Activated naive CD4-positive, alpha-beta T cell treated with anti-CD3 and anti-CD28 coated beads, Interleukin-2, amount 50 U/mL, for 24 hours (primary cell): ENCODE data around the gene CCDC3.

Experiments used
- H3K27ac Mint-ChIP-seq: one replicate; pipeline ENCODE4 v1.8.0; 2021; ENCODE audit warnings: mild to moderate bottlenecking, mixed read lengths
- H3K27me3 Mint-ChIP-seq: one replicate; pipeline ENCODE4 v1.8.0; 2021; ENCODE audit warnings: mixed read lengths
- H3K36me3 Mint-ChIP-seq: one replicate; pipeline ENCODE4 v1.8.0; 2021; ENCODE audit warnings: mixed read lengths
- H3K4me1 Mint-ChIP-seq: one replicate; pipeline ENCODE4 v1.8.0; 2021; ENCODE audit warnings: mixed read lengths
- H3K4me3 Mint-ChIP-seq: one replicate; pipeline ENCODE4 v1.8.0; 2021; ENCODE audit warnings: mild to moderate bottlenecking, mixed read lengths
- H3K9me3 Mint-ChIP-seq: one replicate; pipeline ENCODE4 v1.8.0; 2021; ENCODE audit warnings: mixed read lengths

The CCDC3 gene

GRCh38 chr10:12927896-12928295, 73.6 kb downstream of the CCDC3 start:
- Mint-ChIP-seq H3K4me3 (no peak overlapping the region), H3K27ac (no peak overlapping the region), H3K36me3 (no peaks in the 10 kb centered on the region), H3K4me1 (no peaks in the 10 kb centered on the region), H3K27me3 (no peaks in the 10 kb centered on the region), H3K9me3 (no peaks in the 10 kb centered on the region)

GRCh38 chr10:12925845-12926244, 75.7 kb downstream of the CCDC3 start:
- no peak overlapping the region for H3K4me3 Mint-ChIP-seq
- no peaks in the 10 kb centered on the region for H3K9me3 Mint-ChIP-seq
- H3K27me3 Mint-ChIP-seq = no peaks in the 10 kb centered on the region
- no peaks in the 10 kb centered on the region for H3K4me1 Mint-ChIP-seq
- no peak overlapping the region for H3K27ac Mint-ChIP-seq
- H3K36me3 Mint-ChIP-seq = no peaks in the 10 kb centered on the region

DNA sequence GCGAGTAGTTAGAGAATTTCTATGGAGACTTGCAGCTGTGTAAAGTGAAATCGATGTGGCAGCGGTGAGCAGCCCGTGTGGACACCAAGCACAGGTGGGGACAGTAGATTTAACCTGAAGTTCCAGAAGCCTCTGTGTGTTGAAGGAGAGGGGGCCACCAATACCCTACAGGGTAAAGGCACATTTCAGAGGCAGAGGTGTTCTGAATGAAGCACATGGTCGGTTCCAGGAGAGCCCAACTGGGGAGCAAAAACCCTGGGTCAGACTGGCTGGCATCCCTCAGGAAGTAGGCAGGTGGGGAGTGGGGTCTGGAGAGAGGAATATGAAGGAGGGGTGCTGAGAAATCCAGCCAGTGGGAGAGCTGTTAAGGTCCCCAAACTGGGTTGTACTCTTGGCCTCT, 76.6 kb downstream of the CCDC3 start:
- Mint-ChIP-seq H3K27me3 (no peaks in the 10 kb centered on the region), H3K27ac (no peak overlapping the region), H3K36me3 (no peaks in the 10 kb centered on the region), H3K4me3 (no peak overlapping the region), H3K9me3 (no peaks in the 10 kb centered on the region), H3K4me1 (no peaks in the 10 kb centered on the region)

DNA sequence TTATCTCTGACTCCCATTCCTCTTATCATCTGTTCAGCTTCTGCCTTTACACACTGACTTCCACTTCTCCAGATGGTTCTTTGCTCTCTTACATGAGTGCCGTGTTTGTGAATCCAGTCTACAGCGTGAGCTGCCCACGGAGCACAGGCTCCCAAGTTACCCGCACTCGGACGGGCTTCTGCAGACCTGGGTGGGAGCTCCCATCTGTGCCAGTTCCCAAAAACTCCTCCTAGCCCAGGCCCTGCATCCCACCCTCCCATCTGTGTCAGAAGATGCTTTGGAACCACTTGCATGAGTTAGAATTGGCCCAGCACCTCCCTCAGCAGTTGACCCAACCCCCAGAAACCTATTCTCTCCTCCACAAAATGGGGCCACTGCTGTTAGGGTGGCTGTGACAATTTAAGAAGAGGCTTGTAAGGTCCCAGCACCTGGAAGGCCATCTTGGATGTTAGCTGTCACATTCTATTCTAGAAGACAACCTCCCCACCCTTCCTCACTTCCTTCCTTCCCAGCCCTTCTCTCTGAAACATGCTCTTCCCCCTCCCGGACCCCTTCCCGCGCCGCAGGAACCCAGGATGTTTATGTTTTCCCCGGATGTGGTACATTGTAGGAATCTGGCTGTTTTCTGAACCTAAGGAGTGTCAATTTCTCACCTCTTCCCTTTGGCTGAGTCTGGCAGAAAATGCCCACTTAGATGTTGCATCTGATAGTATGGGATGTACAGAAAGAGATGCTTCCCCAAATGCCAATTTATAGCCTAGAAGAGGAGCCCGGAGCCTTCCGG, 79.2 kb downstream of the CCDC3 start:
- no peaks in the 10 kb centered on the region for H3K4me1 Mint-ChIP-seq

GRCh38 chr10:12921163-12921562, 80.3 kb downstream of the CCDC3 start:
- Mint-ChIP-seq H3K4me1 (no peaks in the 10 kb centered on the region), H3K27me3 (no peaks in the 10 kb centered on the region), H3K9me3 (no peaks in the 10 kb centered on the region), H3K27ac (no peak overlapping the region), H3K4me3 (no peak overlapping the region), H3K36me3 (no peaks in the 10 kb centered on the region)

More for the DNA sequence above, 79.2 kb downstream of the CCDC3 start:
- Mint-ChIP-seq H3K27me3 (no peaks in the 10 kb centered on the region), H3K4me3 (no peak overlapping the region), H3K27ac (no peak overlapping the region), H3K36me3 (no peaks in the 10 kb centered on the region), H3K9me3 (no peaks in the 10 kb centered on the region)

DNA sequence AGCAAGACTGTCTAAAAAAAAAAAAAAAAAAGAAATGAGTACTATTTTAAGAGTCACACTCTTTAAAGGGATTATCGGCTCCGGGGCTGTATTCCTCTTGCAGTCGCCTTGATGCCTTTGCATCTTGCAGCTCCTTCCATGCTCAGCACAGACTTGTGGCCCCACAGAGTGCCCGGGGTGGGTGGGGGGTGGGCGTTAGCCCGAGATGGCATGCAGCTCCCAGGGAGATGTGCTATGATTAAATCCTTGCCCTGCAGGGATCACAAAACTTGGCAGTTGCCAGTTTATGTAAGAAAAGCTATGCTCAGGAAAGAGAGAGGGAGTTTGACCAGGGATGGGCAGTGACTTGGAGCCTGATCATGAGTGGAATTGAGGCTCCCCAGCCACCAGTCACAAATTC, 81.9 kb downstream of the CCDC3 start:
- H3K4me3 Mint-ChIP-seq = no peak overlapping the region
- H3K9me3 Mint-ChIP-seq = no peaks in the 10 kb centered on the region

GRCh38 chr10:12916587-12916986, 84.9 kb downstream of the CCDC3 start:
- Mint-ChIP-seq H3K9me3 (peaks cover 9% of the 10 kb centered on the region), H3K27ac (no peak overlapping the region), H3K27me3 (peaks cover 2% of the 10 kb centered on the region), H3K4me1 (no peaks in the 10 kb centered on the region), H3K36me3 (no peaks in the 10 kb centered on the region), H3K4me3 (no peak overlapping the region)

More for the DNA sequence above, 81.9 kb downstream of the CCDC3 start:
- H3K27me3 Mint-ChIP-seq = no peaks in the 10 kb centered on the region
- H3K4me1 Mint-ChIP-seq = no peaks in the 10 kb centered on the region
- H3K27ac Mint-ChIP-seq = no peak overlapping the region
- H3K36me3 Mint-ChIP-seq = no peaks in the 10 kb centered on the region

DNA sequence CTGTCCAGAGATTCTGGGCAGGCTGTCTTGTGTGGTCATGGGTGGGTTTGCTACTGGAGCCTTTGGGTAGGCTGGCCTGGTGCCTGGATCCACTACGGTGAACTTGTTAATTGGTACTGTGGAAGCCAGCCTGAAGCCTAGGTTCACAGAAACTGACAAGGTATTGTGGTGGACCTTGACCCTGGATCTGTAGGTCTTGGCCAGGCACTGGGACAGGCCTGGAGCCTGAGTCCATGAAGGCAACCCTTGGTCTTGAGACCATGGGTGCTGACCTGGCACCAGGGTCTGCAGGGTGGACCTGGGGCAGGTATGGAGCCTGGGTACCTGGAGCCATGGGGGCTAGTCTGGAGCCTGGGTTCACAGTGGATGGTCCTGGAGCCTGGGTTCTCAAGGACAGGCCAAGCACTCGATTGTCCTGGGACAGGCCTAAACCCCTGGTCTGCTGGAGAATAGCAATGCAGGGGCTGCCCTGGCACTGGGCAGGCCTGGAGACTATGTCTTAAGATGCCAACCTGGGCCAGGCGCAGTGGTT, 85.8 kb downstream of the CCDC3 start:
- peaks cover 2% of the 10 kb centered on the region for H3K27me3 Mint-ChIP-seq
- H3K27ac Mint-ChIP-seq = no peak overlapping the region
- H3K36me3 Mint-ChIP-seq = no peaks in the 10 kb centered on the region
- H3K9me3 Mint-ChIP-seq = peaks cover 9% of the 10 kb centered on the region
- no peak overlapping the region for H3K4me3 Mint-ChIP-seq
- H3K4me1 Mint-ChIP-seq = no peaks in the 10 kb centered on the region

- no peaks in the 10 kb centered on the region for H3K4me1 Mint-ChIP-seq
- H3K9me3 Mint-ChIP-seq = peaks cover 9% of the 10 kb centered on the region
- no peaks in the 10 kb centered on the region for H3K36me3 Mint-ChIP-seq
- H3K27ac Mint-ChIP-seq = no peak overlapping the region
- no peak overlapping the region for H3K4me3 Mint-ChIP-seq
- peaks cover 2% of the 10 kb centered on the region for H3K27me3 Mint-ChIP-seq
Measured at GRCh38 chr10:12914111-12914510, 87.4 kb downstream of the CCDC3 start.

DNA sequence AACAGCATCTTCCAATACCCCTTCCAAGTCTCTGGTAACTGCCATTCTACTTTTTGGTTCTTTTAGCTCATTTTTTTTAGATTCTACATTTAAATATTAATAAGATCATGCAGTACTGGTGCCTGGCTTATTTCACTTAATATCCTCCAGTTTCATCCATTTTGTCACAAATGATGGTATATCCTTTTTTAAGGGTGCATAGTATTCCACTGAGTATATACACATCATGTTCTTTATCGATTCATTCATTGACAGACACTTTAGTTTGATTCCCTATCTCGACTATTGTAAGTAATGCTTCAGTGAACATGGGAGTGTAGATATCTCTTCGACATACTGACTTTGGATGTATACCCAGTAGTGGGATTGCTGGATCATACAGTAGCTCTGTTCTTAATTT, 89.7 kb downstream of the CCDC3 start:
- no peaks in the 10 kb centered on the region for H3K36me3 Mint-ChIP-seq
- no peaks in the 10 kb centered on the region for H3K4me1 Mint-ChIP-seq
- peaks cover 2% of the 10 kb centered on the region for H3K27me3 Mint-ChIP-seq
- H3K4me3 Mint-ChIP-seq = no peak overlapping the region
- no peak overlapping the region for H3K27ac Mint-ChIP-seq
- peaks cover 9% of the 10 kb centered on the region for H3K9me3 Mint-ChIP-seq

DNA sequence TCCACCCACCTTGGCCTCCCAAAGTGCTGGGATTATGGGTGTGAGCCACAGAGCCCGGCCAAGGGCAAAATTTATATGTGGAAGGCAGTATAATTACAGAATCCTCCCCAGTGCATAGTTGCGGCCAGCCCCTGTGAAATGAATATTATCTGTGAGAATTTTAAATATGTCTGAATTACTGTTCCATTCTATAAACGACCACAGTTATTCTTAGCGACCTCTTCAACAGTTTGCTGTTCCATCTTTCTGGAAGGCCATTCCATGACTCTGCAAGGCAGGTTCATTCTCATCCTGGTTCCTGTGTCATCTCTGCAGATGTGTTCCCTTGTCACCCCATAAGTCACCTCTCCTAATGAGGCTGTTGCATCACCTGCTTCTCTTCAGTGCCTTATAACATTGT, 90.7 kb downstream of the CCDC3 start:
- Mint-ChIP-seq H3K27me3 (peaks cover 4% of the 10 kb centered on the region), H3K4me3 (no peak overlapping the region), H3K36me3 (no peaks in the 10 kb centered on the region), H3K4me1 (no peaks in the 10 kb centered on the region), H3K9me3 (peaks cover 9% of the 10 kb centered on the region), H3K27ac (no peak overlapping the region)

DNA sequence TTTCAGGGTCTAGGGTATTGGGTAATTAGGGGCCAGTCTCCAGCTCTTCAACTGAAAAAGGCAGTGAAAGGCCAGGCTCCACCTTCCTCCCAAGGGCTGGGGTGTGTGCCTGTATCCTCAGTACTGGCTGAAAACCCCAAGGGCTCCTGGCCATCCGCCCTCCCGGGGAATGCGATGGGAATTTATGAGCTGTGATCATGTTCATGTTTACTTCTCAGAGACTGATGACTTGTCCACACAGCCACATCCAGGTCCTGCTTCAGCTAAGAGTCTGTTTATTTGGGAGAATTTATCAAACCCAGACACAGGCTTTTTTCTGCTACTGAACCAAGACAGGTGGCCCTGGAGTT, 91.7 kb downstream of the CCDC3 start:
- H3K27me3 Mint-ChIP-seq = peaks cover 4% of the 10 kb centered on the region
- no peak overlapping the region for H3K27ac Mint-ChIP-seq
- H3K4me1 Mint-ChIP-seq = no peaks in the 10 kb centered on the region
- H3K9me3 Mint-ChIP-seq = peaks cover 9% of the 10 kb centered on the region
- H3K4me3 Mint-ChIP-seq = no peak overlapping the region
- no peaks in the 10 kb centered on the region for H3K36me3 Mint-ChIP-seq

DNA sequence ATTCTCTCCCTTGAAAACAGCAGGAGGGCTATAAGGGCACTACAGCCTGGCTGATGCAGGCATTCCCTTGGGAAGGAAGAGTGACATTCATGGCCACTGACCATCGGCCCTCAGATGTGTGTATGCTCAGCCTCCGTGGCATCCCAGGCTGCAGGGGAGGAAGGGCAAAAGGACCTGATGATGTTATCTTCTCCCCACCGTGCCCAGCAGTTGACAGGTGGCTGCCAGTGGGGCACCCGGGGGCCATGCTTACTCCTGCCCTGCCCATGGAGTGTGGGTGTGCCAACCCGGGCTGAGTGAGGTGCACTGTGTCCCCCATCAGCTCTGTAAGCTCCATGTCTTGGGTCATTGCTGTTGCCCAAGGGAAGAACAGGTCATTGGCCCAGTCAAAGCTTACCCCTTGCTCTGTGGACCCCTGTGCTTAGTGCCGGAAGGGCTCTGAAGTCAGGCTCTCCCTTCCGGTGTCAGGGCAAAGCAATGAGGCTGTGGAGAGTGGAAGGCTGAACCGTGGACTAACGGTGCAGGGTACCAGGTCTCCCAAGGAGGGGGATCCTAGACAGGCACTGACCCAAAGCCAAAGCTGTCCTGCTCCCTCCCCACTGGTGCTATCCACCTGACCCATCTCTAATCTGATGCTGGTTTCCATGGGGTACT, 92.2 kb downstream of the CCDC3 start:
- Mint-ChIP-seq H3K27me3 (peaks cover 4% of the 10 kb centered on the region), H3K36me3 (no peaks in the 10 kb centered on the region), H3K9me3 (peaks cover 9% of the 10 kb centered on the region), H3K4me3 (no peak overlapping the region), H3K4me1 (no peaks in the 10 kb centered on the region), H3K27ac (no peak overlapping the region)

GRCh38 chr10:12908773-12909172, 92.7 kb downstream of the CCDC3 start:
- no peak overlapping the region for H3K4me3 Mint-ChIP-seq
- no peak overlapping the region for H3K27ac Mint-ChIP-seq
- peaks cover 4% of the 10 kb centered on the region for H3K27me3 Mint-ChIP-seq
- H3K4me1 Mint-ChIP-seq = no peaks in the 10 kb centered on the region
- peaks cover 9% of the 10 kb centered on the region for H3K9me3 Mint-ChIP-seq
- H3K36me3 Mint-ChIP-seq = no peaks in the 10 kb centered on the region

DNA sequence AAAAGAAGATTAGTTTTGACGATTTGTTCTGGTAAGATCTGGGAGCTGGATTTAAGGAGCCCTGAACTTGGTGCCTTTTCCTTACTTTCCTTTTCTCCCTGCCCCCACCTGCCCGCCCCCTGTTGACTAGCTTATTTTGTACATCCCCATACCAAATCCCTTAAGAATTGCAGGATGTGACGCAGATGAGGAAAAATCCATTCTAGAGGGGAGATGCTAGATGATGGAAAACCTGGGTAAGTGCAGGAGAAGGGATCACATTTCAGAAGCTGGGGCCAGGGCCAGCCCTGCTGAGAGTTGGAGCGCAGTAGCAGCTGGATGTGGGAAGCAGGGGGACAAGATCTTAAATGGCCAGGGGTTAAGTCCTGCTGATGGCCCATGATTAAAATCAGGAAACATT, 93.9 kb downstream of the CCDC3 start:
- H3K4me3 Mint-ChIP-seq = no peak overlapping the region
- H3K27ac Mint-ChIP-seq = no peak overlapping the region
- peaks cover 2% of the 10 kb centered on the region for H3K27me3 Mint-ChIP-seq
- no peaks in the 10 kb centered on the region for H3K36me3 Mint-ChIP-seq
- peaks cover 8% of the 10 kb centered on the region for H3K9me3 Mint-ChIP-seq
- no peaks in the 10 kb centered on the region for H3K4me1 Mint-ChIP-seq

- H3K36me3 Mint-ChIP-seq = no peaks in the 10 kb centered on the region
- H3K27me3 Mint-ChIP-seq = peaks cover 8% of the 10 kb centered on the region
- H3K9me3 Mint-ChIP-seq = no peaks in the 10 kb centered on the region
- H3K4me3 Mint-ChIP-seq = no peak overlapping the region
- H3K27ac Mint-ChIP-seq = no peak overlapping the region
- no peaks in the 10 kb centered on the region for H3K4me1 Mint-ChIP-seq
Measured at GRCh38 chr10:12906051-12906541, 95.4 kb downstream of the CCDC3 start.
